ENCODE results near the gene ZC3H7A. TPM values are rescaled to one million over a fixed set of nuclear protein-coding genes. Genes with fewer than 3 reads are reported as not detected.
A peak's percentile ranks its signal among the peaks of the same experiment; 100 is the strongest.

The ZC3H7A gene
- total and polyA plus RNA-seq, 4 donors: 12.4 to 37.7 (median 24.7) TPM

- Histone ChIP-seq H3K4me1 (ENCODE audit: control insufficient read depth in 4 of 4, insufficient read depth in 4 of 4, low read length in 3 of 4) (peaks cover 11 to 58% (median 45%) of the 10 kb centered on the region in 4 donors), H3K9ac (ENCODE audit: low read depth in 1 of 2, low read length in 2 of 2) (peak overlapping the region; percentile 77 to 94), H3K36me3 (ENCODE audit: control insufficient read depth in 4 of 4, insufficient read depth in 3 of 4, low read depth in 1 of 4, low read length in 3 of 4) (no peaks in the 10 kb centered on the region), H3K27ac (ENCODE audit: low read depth in 1 of 2, low read length in 2 of 2) (peak overlapping the region; percentile 98 to 99), H3K9me3 (ENCODE audit: control insufficient read depth in 4 of 4, low read length in 3 of 4) (no peaks in the 10 kb centered on the region), H3K27me3 (ENCODE audit: control insufficient read depth in 4 of 4, insufficient read depth in 4 of 4, low read length in 3 of 4) (no peaks in the 10 kb centered on the region), H3K4me3 (ENCODE audit: low read depth in 1 of 3, low read length in 3 of 3) (peak overlapping the region; percentile 75 to 92 (median 88))
- WGBS: 1% methylated on average over 93 of the region's 93 CpGs
- TF ChIP-seq GABPA (IDR thresholded peaks at IDR 0.05 in 1 of 2, conservative IDR thresholded peaks at IDR 0.05 in 1 of 2) (peak in 1 of 2 donors; percentile 48), HNF4A (conservative IDR thresholded peaks at IDR 0.05) (no peak), RAD21 (IDR thresholded peaks at IDR 0.05) (peak in 1 of 2 donors; percentile 23), REST (IDR thresholded peaks at IDR 0.05) (no peak), RXRA (IDR thresholded peaks at IDR 0.05) (peak in 1 of 2 donors; percentile 15), TAF1 (conservative IDR thresholded peaks at IDR 0.05) (no peak), NR2F2 (IDR thresholded peaks at IDR 0.05) (no peak), FOXA1 (IDR thresholded peaks at IDR 0.05) (no peak)
- peak; percentile 70 for DNase-seq (ENCODE audit: low spot score)
Measured at GRCh38 chr16:11796227-11797165, 562 bp downstream of the ZC3H7A start.

GRCh38 chr16:11795887-11796226, 1.2 kb downstream of the ZC3H7A start:
- 75% methylated on average over 8 of the region's 8 CpGs for WGBS
- no peaks in the 10 kb centered on the region for H3K36me3 ChIP-seq (ENCODE audit: control insufficient read depth in 4 of 4, insufficient read depth in 3 of 4, low read depth in 1 of 4, low read length in 3 of 4)
- no peaks in the 10 kb centered on the region for H3K9me3 ChIP-seq (ENCODE audit: control insufficient read depth in 4 of 4, low read length in 3 of 4)
- DNase-seq (ENCODE audit: low spot score): no peak
- no peak for TF ChIP-seq FOXA1 (IDR thresholded peaks at IDR 0.05)
- TF ChIP-seq YY1 (IDR thresholded peaks at IDR 0.05): no peak
- no peak for TF ChIP-seq EGR1 (IDR thresholded peaks at IDR 0.05; ENCODE audit: low read depth in 2 of 2)
- no peak for TF ChIP-seq TAF1 (conservative IDR thresholded peaks at IDR 0.05)
- no peak for TF ChIP-seq ATF3 (IDR thresholded peaks at IDR 0.05)
- no peak for TF ChIP-seq NR2F2 (IDR thresholded peaks at IDR 0.05)
- TF ChIP-seq RXRA (IDR thresholded peaks at IDR 0.05): no peak
- TF ChIP-seq RAD21 (IDR thresholded peaks at IDR 0.05): no peak
- TF ChIP-seq ZBTB33 (IDR thresholded peaks at IDR 0.05): no peak
- TF ChIP-seq FOXA2 (IDR thresholded peaks at IDR 0.05): no peak
- H3K9ac ChIP-seq (ENCODE audit: low read depth in 1 of 2, low read length in 2 of 2): peak overlapping the region; percentile 77 to 94
- H3K4me1 ChIP-seq (ENCODE audit: control insufficient read depth in 4 of 4, insufficient read depth in 4 of 4, low read length in 3 of 4): peaks cover 11 to 62% (median 47%) of the 10 kb centered on the region in 4 donors
- H3K27me3 ChIP-seq (ENCODE audit: control insufficient read depth in 4 of 4, insufficient read depth in 4 of 4, low read length in 3 of 4): no peaks in the 10 kb centered on the region
- H3K27ac ChIP-seq (ENCODE audit: low read depth in 1 of 2, low read length in 2 of 2): peak overlapping the region; percentile 98 to 99
- H3K4me3 ChIP-seq (ENCODE audit: low read depth in 1 of 3, low read length in 3 of 3): peak overlapping the region; percentile 75 to 92 (median 88)
